Stomach (tissue), 4 donors: ENCODE measurements around the gene DTD2.

ENCODE experiments used
- EP300 ChIP-seq: sonication (generic); formaldehyde crosslinking; IDR thresholded peaks from one replicate; pipeline ENCODE4 v1.6.1; 2017; ENCODE audit warnings: antibody characterized with exemption
- POLR2A ChIP-seq, 4 donors: fragments of 450-650 bp; IDR thresholded peaks; one replicate each; pipeline ENCODE4 v1.6.1; 2016; ENCODE audit warnings: antibody characterized with exemption in 4 of 4, control low read depth in 2 of 4, mild to moderate bottlenecking in 1 of 4, moderate library complexity in 1 of 4
- TF ChIP-seq, protein P1 (sequence below), 7 experiments: fragments of 450-650 bp in 4 of 7; fragments of 200-600 bp in 3 of 7; sonication (generic) in 3 of 7; IDR thresholded peaks; one replicate each; pipeline ENCODE4 v1.5.1; 2016 to 2019; ENCODE audit warnings: antibody characterized with exemption in 7 of 7, control low read depth in 2 of 7, mild to moderate bottlenecking in 1 of 7

DNA sequence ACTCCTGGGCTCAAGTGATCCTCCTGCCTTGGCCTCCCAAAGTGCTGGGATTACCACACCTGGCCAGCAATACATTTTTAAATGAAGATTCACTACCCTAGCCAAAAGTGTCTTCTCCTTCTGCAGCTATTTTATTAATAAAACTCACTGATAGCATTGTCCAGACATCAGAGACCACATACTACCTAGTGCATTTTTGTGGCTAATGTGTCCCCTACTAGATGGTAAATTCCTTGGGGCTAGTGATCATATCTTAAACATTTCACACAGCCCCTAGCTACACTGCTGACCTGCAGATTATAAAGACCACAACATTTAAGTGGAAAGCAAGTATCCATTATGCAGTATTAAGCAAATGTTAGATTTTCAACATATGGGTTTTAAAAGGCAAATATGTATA, 17.0 kb downstream of the DTD2 start:
- TF ChIP-seq, protein P1, sequence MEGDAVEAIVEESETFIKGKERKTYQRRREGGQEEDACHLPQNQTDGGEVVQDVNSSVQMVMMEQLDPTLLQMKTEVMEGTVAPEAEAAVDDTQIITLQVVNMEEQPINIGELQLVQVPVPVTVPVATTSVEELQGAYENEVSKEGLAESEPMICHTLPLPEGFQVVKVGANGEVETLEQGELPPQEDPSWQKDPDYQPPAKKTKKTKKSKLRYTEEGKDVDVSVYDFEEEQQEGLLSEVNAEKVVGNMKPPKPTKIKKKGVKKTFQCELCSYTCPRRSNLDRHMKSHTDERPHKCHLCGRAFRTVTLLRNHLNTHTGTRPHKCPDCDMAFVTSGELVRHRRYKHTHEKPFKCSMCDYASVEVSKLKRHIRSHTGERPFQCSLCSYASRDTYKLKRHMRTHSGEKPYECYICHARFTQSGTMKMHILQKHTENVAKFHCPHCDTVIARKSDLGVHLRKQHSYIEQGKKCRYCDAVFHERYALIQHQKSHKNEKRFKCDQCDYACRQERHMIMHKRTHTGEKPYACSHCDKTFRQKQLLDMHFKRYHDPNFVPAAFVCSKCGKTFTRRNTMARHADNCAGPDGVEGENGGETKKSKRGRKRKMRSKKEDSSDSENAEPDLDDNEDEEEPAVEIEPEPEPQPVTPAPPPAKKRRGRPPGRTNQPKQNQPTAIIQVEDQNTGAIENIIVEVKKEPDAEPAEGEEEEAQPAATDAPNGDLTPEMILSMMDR (IDR thresholded peaks at IDR 0.05), result no peak
- TF ChIP-seq EP300 (no peak), POLR2A (IDR thresholded peaks at IDR 0.05) (no peak)
